HG03460 (cell line): ENCODE measurements around the gene PARM1.

Experiments used
- ATAC-seq: cut with Tn5 transposase; IDR thresholded peaks from one replicate; pipeline ENCODE4 v1.9.1; 2021; ENCODE audit not compliant: unreplicated experiment

Gene PARM1, protein sequence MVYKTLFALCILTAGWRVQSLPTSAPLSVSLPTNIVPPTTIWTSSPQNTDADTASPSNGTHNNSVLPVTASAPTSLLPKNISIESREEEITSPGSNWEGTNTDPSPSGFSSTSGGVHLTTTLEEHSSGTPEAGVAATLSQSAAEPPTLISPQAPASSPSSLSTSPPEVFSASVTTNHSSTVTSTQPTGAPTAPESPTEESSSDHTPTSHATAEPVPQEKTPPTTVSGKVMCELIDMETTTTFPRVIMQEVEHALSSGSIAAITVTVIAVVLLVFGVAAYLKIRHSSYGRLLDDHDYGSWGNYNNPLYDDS

DNA sequence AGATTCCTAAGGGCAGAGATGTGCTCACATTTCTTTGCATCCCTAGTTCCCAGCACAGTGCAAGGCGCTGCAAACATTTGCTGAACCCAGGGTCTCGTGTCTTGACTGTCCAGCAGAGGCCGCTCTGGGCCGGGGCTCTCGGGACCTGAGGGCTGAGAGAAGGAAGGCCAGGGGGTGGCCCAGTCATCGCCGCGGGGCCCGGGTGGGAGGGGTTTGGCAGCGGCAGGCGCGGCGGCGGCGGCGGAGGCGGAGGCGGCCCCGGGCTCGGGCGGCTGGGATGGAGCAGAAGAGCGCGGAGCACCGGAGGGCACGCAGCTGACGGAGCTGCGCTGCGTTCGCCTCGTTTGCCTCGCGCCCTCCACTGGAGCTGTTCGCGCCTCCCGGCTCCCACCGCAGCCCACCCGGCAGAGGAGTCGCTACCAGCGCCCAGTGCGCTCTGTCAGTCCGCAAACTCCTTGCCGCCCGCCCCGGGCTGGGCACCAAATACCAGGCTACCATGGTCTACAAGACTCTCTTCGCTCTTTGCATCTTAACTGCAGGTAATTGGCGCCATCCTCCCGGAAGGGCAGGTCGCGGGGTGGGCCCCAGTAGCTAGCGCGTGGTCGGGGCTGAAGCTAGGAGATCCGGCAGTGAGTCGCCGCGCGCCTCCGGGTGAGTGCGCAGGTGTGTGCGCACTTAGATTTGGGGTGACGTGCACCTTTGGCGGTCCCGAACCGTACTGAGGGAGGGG, at the start of gene PARM1:
Gene PARM1 (plus strand): TSS at position 285 of the 730 bp plus-strand sequence. CDS start 212 bp downstream, at position 497.
- ATAC-seq: peak; percentile 75

DNA sequence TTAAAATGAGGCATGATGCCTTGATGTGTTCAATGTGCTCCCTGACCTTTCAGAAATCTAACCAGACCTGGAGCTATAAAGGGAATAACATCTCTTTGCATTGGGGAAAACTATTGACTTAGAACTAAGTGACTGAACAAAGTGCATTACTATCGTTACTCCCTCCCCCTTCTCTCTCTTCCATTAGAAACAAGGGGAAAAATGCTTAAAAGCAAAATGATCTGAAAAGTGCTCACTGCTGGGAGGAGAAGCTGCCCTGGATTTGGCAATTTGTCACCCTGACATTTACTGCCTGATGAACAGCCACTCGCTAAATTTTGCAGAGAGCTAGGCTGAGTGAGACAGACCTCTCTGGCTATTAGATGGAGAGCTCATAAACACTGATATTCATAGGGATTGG, 48.6 kb upstream of the PARM1 start:
- no peak for ATAC-seq

DNA sequence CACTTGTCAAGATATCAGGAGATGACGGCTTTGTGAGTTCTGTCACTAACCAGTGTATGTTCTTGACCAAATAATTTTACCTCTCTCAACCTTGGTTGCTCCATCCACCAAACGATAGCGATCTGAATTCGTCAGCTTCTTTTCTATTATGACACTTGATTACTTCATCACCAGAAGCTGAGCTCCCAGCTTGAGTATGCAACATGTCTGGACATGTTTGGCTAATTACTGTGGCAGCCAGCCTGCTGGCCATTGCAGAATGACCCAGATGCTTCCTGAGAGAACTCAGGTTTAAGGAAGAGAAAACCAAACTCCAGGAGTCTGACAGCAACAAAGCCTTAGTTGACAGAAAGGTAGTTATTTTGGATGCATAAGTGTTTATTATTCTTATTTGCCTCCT, 46.4 kb upstream of the PARM1 start:
- no peak for ATAC-seq

DNA sequence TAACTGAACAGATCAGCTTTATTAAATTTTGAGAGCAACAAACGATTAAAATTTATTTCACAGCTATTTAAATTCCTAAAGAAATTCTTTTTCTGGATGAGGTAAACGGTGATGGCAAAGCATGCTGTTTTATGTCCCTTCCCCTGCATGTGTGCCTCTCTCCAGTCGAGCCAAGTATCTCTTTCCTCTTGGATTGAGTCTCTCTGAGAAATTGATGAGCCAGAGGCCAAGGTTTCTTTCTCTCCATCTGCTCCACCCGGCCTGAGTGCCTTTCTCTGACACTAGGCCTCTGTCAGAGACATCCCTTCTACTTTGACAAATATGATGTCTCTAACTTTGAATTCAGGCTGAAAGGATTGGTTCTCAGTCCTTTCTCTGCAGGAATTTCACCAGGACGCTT, 42.6 kb upstream of the PARM1 start:
- no peak for ATAC-seq

DNA sequence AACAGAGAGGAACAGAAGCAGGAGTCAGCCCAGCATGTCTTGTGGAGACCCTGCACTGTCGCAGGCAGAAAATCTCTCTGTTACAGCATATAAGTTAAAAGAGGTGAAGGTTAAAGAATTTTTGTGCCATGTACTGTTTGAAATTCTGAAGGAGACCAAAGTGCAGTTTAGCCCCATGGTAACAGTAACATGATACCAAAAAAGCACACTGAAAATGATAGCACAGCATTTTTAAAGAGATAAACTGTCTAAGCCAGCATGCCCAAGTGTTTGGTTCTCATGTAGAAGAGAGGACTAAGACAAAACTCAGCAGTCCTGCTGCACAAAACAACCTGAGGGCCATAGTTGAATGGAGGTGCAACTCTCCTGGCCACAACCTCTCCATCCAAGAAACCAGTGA, 41.9 kb upstream of the PARM1 start:
- ATAC-seq: no peak

DNA sequence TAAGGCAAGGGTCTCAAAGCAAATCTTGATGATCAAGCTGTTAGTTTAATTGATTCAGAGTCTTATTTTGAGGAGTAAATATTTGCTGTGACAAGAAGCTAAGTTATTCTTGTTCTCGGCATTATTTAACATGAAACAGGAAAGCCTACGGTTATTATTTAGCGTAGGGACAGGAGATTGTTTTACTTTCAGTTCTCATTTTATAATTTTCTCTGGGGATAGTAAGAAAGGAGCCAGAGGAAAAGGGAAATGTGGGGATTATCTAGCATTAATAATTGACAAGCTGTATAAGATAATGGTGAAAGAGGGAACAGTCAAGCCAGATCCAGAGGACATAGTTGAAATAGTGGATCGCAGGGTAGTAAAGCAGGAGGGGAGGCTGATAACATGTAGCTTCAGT, 39.7 kb upstream of the PARM1 start:
- ATAC-seq: no peak

DNA sequence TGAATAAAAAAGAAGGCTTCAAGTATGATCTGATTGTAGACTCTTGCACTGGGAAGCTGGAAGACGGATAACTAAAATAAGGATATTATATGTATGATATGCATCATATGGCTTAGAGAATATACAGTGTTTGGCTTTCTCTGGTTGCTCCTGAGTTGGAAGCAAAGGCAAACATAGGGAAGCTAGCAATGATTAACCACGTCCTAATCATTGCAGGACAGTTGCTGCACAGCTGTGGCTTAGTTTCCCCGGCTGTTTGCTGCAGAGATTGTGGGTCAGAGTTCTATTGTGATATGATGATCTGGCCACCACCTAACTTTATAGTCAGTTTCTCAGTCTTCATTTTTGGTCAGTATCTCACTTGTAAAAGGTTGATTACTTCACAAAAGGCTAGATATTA, 36.3 kb upstream of the PARM1 start:
- ATAC-seq: no peak

DNA sequence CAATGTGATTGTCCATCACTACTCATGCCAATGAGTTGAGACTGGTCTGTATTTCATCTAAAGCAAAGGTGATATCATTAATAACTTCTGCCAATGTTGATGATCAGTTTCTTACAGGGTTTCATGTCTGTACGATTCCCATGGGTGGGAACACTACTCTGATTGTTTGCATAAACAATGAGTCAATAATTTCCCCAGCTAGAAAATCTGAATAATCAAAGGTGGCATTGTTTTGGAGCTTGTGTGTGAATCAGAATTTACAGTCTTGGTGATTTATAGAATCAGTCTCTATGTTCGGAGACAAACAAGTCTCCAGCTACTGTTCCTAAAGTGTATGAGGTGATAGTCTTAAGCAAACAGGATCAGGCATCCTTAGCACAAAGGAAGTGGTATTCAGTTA, 35.5 kb upstream of the PARM1 start:
- no peak for ATAC-seq

DNA sequence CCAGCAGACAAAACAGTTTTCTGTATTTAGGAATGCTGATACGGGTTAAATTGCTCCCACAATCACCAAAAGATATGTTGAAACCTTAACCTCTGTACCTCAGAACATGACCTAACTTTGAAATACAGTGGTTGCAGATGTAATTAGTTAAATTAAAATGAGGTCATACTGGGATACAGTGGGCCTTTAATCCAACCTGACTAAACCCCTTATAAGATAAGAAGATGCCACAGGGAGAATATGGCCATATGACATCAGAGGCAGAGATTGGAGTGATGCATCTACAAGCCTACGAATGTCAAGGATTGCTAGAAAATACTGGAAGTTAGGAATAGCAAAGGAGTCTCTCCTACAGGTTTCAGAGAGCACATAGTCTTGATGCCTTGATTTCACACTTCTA, 32.1 kb upstream of the PARM1 start:
- ATAC-seq: no peak

DNA sequence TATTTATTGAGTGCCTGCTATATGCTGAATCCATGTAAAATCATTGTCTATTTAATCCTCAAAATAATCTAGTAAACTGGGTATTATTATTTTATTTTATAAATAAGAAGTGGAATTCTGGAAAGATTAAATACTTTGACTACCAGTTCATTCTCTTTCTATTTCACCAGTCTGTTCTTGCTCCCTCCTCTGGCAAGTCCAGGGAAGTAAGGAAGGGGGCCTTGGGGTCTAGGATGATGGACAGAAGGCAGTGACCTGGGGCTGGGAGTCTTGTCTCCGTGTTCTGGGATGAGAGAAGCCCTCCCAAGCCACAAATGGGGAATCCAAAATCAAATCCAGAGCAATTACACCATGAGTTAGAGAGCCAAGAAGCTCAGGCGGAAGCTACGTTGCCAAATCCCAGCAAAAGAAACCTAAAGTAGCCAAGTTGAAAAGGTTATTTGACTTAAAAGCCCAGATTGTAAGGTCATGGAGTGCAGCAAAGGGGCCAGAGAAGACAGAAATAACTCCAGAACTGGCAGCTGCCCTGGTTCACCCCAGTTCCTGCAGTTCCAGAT, 28.3 kb upstream of the PARM1 start:
- ATAC-seq: no peak

DNA sequence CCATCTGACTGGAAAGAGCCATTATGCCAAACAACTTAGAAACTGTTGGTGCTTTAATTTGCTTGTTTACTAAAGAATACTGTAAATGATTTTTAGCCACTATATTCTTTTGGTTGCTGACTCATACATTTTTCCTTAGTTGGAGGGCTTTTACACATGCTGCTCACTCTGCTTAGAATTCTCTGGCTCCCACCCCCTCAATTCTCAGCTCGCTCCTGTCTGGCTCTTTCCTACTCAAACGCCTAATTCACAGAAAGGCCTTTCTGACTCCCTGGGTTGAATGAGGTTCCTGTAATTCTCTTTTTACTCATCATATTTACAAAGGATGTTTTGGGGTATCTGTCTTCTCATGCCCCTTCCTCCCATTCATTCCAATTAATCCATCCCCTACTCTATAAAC, 26.1 kb upstream of the PARM1 start:
- ATAC-seq: no peak

DNA sequence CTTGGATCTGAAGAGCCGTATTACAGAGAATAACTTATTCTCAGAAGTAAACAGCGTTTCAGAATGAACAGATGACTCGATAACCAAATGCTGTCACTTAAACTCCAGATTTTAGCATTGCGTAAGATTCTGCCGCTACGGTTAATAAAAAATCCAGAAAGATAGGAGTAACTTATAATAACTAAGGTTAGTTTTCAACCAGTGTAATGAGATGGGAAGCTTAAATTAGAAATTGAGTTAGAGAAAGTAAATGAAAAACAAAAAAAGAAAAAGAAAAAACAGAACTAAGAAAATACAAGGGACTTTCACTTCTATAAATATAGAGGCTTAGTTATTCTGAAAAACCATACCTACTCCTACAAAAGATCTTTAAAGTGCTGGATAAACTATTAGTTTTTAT, 13.1 kb upstream of the PARM1 start:
- peak; percentile 63 for ATAC-seq

DNA sequence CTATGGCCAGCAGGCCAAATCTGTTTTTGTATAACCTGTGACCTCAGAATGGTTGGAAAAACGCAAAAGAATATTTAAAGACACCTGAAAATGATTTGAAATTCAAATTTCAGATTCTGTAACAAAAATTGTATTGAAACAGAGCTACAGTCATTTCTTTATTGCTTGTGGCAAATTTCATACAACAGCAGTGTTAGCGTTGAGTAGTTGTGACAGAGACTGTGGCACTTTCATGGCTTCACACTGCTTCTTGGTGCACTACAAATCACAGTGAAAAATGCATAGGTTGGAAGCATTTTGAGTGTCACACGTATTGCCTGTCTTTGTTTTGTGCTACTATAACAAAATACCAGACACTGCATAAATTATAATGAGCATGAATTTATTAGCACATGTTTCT, 12.2 kb upstream of the PARM1 start:
- no peak for ATAC-seq

DNA sequence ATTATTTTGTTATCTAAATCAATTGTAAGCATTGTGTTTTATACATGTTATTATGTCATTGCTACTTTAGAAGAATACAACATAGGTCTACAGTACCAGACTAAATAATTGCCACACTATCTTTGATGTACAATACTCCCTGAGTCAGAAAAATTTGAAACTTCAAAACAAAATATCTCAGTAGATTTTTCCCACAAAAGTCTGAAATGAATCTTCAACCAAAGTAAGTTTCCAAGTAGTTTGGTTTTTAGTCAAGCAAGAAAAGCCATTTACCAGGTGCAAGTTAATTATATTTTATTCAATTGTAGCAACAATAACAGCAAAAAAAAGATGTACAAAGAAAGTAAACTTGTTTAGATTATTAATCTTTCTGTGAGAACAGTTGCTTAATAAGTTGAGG, 11.4 kb upstream of the PARM1 start:
- no peak for ATAC-seq

DNA sequence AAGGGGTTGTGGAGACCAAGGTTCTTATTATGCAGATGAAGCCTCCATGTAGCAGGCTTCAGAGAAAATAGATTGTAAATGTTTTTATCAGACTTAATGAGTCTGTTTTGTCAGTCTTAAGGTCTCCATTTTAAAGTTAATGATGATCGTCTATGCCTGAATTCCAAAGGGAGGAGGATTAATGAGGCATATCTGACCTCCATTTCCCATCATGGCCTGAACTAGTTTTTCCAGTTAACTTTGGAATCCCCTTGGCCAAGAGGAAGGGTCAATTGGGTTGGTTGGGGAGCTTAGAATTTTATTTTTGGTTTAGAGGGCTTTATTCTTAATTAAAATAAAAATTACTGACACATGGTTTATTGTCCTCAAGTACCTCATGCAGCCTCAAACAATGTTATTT, 6.9 kb upstream of the PARM1 start:
- ATAC-seq: no peak

DNA sequence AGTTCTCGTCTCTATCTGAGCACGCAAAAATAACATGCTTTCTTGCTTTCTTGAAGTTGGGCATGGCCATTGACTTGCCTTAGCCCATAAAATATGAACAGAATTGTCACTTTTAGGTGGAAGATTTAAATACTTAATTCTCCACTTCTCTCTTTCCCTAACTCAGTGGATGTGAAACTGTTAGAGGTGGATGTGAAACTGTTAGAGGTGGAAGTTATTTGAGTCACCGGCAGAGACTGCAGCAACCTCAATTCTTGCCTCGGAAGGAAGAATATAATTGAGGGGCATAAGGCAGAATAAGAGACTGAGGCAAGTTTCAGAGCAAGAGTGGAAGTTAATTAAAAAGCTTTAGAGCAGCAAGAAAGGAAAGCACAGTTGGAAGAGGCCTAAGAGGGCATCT, 2.8 kb upstream of the PARM1 start:
- ATAC-seq: peak; percentile 37

DNA sequence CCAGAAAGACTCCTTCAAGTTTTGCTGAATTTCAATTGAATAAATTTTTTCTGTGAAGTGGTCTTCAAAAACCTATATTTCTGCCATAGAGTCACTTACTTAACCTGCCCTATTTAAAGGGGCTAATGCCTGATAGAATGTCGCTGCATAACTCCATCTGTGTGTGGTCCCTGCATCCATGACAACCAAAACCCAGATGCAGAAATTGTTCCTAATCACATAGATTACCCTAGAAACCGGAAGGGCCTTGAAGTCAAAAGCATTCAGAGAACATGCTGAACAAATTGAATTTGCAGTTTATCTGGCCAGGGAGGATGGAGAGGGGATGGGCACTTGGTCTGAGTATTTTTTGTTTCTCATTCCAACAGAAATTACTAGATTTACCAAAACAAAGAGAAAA, 1.5 kb upstream of the PARM1 start:
- no peak for ATAC-seq

DNA sequence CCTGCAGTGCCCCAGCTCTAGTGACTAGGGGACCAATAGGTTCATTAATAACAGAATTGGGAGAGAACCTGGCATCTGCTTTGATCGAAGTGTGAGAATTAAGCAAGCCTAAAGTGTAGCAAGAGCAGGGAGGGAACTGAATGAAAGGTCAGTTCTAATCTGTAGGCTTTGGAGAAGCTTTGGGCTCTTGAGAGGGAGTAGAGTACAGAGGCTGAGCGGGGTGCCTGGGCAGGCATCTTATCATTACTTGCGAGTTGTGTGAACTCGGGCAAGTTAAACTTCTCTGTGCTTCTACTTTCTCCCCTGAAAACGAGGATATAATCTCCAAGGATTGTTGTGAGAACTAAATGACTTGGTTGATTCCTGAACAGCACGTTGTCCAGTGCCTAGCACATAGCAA, 906 bp upstream of the PARM1 start:
- no peak for ATAC-seq

DNA sequence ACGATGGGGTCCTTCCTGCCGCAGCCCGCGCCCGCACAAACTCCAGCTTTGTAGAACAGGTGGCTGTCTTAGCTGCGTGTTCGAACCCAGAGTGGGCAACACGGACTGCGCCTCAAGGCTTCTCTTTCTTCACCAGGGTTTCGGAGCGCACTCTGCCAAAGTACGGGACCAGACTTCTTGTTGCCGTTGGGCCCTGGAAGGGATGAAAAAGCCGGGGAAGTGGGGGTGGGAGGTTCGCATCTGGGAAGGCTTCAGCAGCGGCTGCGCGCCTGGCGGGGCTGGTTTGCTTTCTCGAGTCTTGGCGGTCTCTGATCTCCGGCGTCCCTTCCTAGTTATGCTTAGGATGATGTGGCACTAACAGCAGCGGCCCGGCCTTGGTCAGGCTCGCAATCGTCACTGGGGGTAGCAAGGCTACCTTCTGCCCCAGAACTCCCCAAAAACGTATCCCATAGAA, 673 bp downstream of the PARM1 start:
- ATAC-seq: no peak

DNA sequence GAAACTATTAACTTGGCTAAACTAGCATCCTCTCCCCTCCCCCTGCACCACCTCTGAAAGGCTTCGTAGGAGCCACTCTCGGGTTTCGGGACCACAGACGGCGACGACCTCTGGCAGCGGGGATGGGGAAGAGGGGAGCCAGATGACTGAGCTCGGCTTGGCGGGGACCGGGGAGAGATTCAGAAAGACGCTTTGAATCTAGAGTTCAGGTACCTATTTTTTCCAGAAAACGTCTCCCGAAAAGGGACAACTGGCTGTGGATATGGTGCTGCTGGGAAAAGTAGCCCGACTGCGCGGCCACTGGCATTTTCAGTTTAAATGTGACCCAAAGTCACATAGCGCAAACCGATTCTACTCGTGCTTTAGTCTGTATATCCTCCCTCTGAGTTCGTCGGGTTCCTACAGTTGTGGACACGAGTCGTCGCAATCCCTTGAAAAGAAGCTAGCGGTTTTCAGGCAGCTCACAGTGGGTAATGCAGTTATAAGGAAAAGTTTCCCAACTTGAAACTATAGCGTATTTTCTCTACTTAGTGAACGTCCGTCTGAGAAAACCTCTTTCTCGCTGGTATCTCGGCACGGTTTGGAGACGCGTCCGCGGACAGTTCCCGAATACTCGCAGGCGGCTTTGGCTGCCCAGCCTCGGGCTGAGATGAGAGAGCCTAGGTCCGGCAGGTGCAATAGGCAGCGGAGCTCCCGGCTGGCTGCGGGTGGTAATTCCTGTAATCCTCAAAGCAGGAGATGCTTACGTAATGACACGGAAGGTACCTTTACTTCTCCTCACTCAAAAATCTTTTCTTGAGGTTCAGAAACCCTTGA, 1.3 kb downstream of the PARM1 start:
- no peak for ATAC-seq

DNA sequence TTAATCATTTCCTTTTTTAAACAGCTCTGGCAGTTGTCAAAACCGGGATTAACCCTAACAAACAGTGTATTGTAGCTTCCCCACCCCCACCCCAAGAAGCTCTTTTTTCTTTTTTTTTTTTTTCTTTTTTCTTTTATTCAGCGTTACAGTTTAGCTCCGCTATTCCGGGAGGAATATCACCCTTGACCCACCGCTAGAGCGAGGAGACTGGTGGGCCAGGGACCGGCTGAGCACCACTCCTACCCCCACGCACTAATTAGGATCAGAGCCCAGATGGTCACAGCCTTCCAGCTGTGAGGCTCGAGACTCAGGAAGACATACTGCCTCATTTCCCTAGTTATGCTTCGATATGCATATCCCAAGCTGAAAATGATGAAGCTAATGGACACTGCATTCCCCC, 2.0 kb downstream of the PARM1 start:
- ATAC-seq: no peak

DNA sequence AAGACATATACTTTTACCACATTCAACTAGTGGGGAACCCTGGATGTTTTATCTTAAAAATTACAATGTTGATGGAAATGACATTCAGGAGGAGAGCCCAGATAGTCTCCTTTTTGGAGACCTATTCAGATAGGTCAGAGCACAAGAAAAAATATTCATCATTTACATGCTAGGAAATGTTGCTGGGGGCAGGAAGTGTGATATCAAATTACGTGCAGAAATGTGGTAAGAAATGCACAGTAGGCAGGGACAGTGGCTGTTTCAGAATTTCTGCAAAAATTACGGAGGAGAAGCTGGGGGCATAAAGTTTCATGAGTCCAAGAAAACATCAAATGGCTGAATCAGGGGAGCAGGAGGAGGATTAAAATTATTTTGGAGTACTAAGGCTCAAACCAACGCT, 8.2 kb downstream of the PARM1 start:
- no peak for ATAC-seq
